ENCODE data around the gene CALHM5.

DNA sequence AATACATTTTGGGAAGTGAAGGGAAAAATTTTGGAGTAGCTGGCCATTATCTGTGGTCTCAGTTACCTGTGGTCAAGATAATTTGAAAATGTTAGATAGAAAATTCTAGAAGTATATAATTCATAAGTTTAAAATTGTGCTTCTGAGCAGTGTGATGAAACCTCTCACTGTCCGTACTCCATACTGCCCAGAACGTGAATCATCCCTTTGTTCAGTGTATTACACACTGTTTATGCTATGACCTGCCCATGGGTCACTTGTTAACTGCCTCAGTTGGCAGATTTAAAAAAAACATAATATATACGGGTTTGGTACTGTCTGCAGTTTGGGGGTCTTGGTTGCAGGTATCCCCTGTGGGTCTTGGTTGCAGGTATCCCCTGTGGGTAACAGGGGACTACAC, 4.1 kb upstream of the CALHM5 start:
- TF ChIP-seq POLR2A (IDR thresholded peaks at IDR 0.05) (no peak), CTCF (IDR thresholded peaks at IDR 0.05) (no peak)

All from thyroid gland (tissue), 4 donors.